Amniotic stem cell (primary cell): ENCODE measurements around the gene FGR.
"Not testable (repeated sequence)": the region's sequence is repeated elsewhere in the genome, so short reads cannot be mapped to it uniquely, and the experiment has no call there.

Source experiments
- DNase-seq: peaks from one replicate; lab custom pipeline; 2025; lab: John Stamatoyannopoulos, UW

The FGR gene

GRCh38 chr1:27634985-27635367 is at the start of gene FGR:
TSS of gene FGR (minus strand) at chr1:27635185. CDS start at chr1:27623916, 11,269 bp downstream.
- DNase-seq = no peak

- DNase-seq = no peak
Measured at GRCh38 chr1:27684176-27684575, 49.2 kb upstream of the FGR start.

GRCh38 chr1:27682351-27682944 is 47.5 kb upstream of the FGR start:
- DNase-seq = no peak

GRCh38 chr1:27681580-27681979 is 46.6 kb upstream of the FGR start:
- DNase-seq = not testable (repeated sequence)

GRCh38 chr1:27680225-27680791 is 45.3 kb upstream of the FGR start:
- not testable (repeated sequence) for DNase-seq

- no peak for DNase-seq
Measured at GRCh38 chr1:27678747-27679146, 43.8 kb upstream of the FGR start.

- DNase-seq = no peak
Measured at GRCh38 chr1:27676410-27676809, 41.4 kb upstream of the FGR start.

GRCh38 chr1:27672750-27673112 is 37.7 kb upstream of the FGR start:
- no peak for DNase-seq

- DNase-seq = peak; percentile 95
Measured at GRCh38 chr1:27671964-27672749, 37.2 kb upstream of the FGR start, which contains the start of gene IFI6. TSS of gene IFI6 (minus strand) at chr1:27672192. CDS start at chr1:27669314, 2,878 bp downstream.

- DNase-seq = no peak
Measured at GRCh38 chr1:27669876-27670275, 34.9 kb upstream of the FGR start.

- DNase-seq = no peak
Measured at GRCh38 chr1:27668808-27669723, 34.1 kb upstream of the FGR start.

- DNase-seq = no peak
Measured at GRCh38 chr1:27668121-27668807, 33.3 kb upstream of the FGR start.

GRCh38 chr1:27666791-27667254 is 31.8 kb upstream of the FGR start:
- no peak for DNase-seq

GRCh38 chr1:27666294-27666693 is 31.3 kb upstream of the FGR start:
- DNase-seq = no peak

- no peak for DNase-seq
Measured at GRCh38 chr1:27665016-27665651, 30.1 kb upstream of the FGR start.

GRCh38 chr1:27664291-27664690 is 29.3 kb upstream of the FGR start:
- DNase-seq = no peak

- no peak for DNase-seq
Measured at GRCh38 chr1:27662707-27663393, 27.9 kb upstream of the FGR start.

- DNase-seq = no peak
Measured at GRCh38 chr1:27662261-27662660, 27.3 kb upstream of the FGR start.

GRCh38 chr1:27661412-27662075 is 26.6 kb upstream of the FGR start:
- no peak for DNase-seq

GRCh38 chr1:27660300-27660835 is 25.4 kb upstream of the FGR start:
- no peak for DNase-seq
